ENCODE data around the gene WASF3.

DNA sequence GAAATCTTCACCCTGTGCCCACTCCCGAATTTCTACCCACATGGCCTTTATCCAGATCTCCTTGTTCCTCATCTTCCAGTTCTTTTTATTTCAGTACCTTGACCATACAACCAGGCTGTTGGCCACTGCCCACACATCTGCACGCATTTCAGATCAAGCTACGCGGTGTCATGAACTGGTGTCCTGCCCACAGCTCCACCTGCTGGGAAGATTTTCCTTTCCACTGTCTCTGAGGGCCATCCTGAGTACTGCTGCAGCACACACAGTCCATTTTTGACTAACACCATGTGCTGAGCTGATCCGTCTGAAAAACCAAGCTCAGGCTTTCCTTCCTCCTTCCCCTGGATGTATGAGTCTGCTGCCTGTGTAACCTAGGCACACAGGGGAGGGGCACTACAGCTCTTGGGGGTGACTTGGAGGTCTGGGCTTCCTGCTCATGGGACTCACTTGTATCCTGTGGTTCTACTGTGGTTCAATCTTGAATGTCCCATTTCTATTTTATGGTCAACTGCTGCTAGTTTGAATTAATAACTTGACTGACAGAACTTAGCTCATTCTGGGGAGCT lies 71.9 kb downstream of the WASF3 start:
- TF ChIP-seq, protein P1, sequence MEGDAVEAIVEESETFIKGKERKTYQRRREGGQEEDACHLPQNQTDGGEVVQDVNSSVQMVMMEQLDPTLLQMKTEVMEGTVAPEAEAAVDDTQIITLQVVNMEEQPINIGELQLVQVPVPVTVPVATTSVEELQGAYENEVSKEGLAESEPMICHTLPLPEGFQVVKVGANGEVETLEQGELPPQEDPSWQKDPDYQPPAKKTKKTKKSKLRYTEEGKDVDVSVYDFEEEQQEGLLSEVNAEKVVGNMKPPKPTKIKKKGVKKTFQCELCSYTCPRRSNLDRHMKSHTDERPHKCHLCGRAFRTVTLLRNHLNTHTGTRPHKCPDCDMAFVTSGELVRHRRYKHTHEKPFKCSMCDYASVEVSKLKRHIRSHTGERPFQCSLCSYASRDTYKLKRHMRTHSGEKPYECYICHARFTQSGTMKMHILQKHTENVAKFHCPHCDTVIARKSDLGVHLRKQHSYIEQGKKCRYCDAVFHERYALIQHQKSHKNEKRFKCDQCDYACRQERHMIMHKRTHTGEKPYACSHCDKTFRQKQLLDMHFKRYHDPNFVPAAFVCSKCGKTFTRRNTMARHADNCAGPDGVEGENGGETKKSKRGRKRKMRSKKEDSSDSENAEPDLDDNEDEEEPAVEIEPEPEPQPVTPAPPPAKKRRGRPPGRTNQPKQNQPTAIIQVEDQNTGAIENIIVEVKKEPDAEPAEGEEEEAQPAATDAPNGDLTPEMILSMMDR (IDR thresholded peaks at IDR 0.05), result no peak
- no peak for TF ChIP-seq POLR2A (IDR thresholded peaks at IDR 0.05)

Data from esophagus squamous epithelium (tissue), 4 donors.